Occipital lobe (tissue), 3 donors: ENCODE results near the gene GLTP. TPM values are rescaled to one million over a fixed set of nuclear protein-coding genes. Genes with fewer than 3 reads are reported as not detected.

Experiments
- DNase-seq: peaks from one replicate; lab custom pipeline; 2025; lab: John Stamatoyannopoulos, UW
- small RNA-seq: library from RNA; depleted of rRNA; stranded (forward); fragments of <200 nt; gene quantifications from one replicate; pipeline ENCODE3, GENCODE V24; 2014
- total RNA-seq: library from RNA; depleted of rRNA; stranded (reverse); fragments of >200 nt; gene quantifications from one replicate; pipeline ENCODE4 v1.2.3, GENCODE V29; 2014

Gene GLTP
- total RNA-seq, 1 donor from 2014 or later = 15.6 TPM

DNA sequence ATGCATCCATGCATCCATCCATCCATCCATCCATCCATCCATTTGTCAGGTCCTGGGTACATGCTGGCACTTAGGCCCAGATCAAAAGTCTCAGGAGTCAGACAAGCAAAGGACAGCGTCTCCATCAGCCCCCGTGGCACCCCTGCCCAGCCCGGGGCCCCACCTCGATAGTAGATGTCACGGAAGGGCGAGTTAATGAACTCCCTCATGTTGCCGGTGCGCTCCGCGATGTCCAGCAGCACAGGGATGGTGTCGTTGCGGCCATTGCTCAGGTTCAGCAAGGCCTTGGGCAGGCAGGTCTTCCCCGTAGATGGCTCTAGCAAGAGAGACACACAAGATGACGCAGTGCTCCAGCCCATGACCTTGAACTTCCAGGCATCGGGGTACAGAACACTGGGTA, 77.5 kb downstream of the GLTP start:
- no peak for DNase-seq

Small RNAs within 50 kb of the gene (small RNA-seq; reads per million reads assigned to genes)
- gene MIR4497 (not detected), gene RN7SL441P (not detected)

Other genes starting within 250 kb of the GLTP start
- 2.5 TPM for gene FAM222A, start 166.7 kb downstream of the GLTP start, total RNA-seq
- gene TRPV4, start 47.1 kb downstream of the GLTP start, total RNA-seq = not detected
- gene TCHP, start 19.7 kb upstream of the GLTP start, total RNA-seq = 6.2 TPM
- 27.8 TPM for gene GIT2, start 115.8 kb upstream of the GLTP start, total RNA-seq
- 20.6 TPM for gene ANKRD13A, start 118.9 kb upstream of the GLTP start, total RNA-seq
- gene C12orf76, start 168.0 kb upstream of the GLTP start, total RNA-seq = 84.5 TPM
- gene IFT81, start 243.8 kb upstream of the GLTP start, total RNA-seq = 90.6 TPM